ENCODE results near the gene NUPR1.
"Not testable (repeated sequence)": the region's sequence is repeated elsewhere in the genome, so short reads cannot be mapped to it uniquely, and the experiment has no call there.

The NUPR1 gene

DNA sequence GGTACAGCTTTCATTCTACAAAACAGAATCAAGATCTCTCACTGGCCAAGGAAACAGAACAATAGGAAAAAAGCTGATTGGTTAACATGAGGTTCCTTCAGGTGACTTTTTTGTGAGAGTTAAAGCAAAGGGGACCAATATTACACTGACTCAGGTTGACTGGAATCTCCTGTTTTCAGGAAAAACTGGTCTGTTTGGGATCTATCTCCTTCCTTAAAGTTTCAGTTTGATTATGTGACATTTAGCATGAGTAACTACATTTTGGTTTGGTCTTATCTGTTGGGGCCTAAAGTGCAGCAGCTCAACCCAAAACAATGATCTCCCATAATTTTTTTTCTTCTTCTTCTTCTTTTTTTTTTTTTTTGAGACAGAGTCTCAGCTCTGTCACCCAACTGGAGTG lies 9.7 kb downstream of the NUPR1 start:
- no peak overlapping the region for H3K4me3 ChIP-seq (ENCODE audit: low read depth, low read length)
- no peak for DNase-seq (ENCODE audit: low read depth)

DNA sequence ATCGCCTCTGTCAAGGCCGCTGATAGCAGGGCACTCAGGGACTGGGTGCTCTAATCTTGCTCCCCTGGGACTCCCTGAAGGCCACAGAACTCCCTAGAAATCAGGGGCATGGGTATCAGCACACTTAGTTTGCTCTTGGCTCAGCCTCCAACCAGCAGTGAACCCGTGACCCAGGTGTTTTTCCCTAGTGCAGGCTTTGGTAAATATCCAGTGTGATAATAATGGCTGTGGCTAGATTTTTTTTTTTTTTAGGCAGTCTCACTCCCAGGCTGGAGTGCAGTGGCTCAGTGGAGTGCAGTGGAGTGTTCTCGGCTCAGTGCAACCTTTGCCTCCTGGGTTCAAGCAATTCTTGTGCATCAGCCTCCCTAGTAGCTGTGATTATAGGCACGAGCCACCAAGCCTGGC lies 10.3 kb downstream of the NUPR1 start:
- DNase-seq (ENCODE audit: low read depth): no peak
- H3K4me3 ChIP-seq (ENCODE audit: low read depth, low read length): no peak overlapping the region

DNA sequence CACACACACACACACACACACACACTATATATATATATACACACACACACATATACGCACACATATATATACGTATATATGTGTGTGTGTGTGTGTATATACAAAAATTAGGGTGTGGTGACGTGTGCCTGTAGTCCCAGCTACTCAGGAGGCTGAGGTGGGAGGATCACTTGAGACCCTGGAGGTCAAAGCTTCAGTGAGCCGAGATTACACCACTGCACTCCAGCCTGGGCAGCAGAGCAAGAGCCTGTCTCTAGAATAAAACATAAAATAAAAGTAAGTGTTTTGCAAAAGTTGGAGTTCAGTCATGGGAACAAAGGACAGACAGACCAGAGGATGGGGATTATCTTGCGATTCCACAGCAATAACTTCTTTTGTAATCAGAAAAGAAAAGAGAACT lies 10.8 kb downstream of the NUPR1 start:
- DNase-seq (ENCODE audit: low read depth): no peak

DNA sequence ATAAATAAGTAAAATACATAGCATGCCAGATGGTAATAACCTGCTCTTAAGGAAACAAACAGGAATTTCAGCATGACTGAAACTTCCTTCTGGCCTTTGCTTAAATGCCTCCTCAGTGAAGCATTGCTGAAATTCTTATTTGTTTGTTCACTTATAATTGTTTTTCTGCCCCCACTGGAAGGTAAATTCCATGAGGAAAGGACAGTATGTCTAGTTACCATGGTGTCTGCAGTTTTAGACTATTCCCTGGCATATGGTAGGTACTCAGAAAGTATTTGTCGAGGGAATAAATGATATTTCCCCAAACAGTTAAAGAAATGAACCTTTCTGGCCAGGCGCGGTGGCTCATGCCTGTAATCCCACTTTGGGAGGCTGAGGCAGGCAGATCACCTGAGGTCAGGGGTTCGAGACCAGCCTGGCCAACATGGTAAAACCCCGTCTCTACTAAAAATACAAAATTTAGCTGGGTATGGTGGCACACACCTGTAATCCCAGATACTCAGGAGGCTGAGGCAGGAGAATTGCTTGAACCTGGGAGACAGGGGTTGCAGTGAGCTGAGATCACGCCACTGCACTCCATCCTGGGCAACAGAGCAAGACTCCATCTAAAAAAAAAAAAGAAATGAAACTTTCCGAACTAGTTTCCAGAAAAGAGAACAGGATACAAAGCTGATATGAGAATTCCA lies 11.5 kb downstream of the NUPR1 start:
- not testable (repeated sequence) for H3K4me3 ChIP-seq (ENCODE audit: low read depth, low read length); DNase-seq (ENCODE audit: low read depth)

More for the DNA sequence above, 10.8 kb downstream of the NUPR1 start:
- no peak overlapping the region for H3K4me3 ChIP-seq (ENCODE audit: low read depth, low read length)

GRCh38 chr16:28526201-28527099 lies 12.3 kb downstream of the NUPR1 start:
- H3K4me3 ChIP-seq (ENCODE audit: low read depth, low read length): no peak overlapping the region
- DNase-seq (ENCODE audit: low read depth): no peak

DNA sequence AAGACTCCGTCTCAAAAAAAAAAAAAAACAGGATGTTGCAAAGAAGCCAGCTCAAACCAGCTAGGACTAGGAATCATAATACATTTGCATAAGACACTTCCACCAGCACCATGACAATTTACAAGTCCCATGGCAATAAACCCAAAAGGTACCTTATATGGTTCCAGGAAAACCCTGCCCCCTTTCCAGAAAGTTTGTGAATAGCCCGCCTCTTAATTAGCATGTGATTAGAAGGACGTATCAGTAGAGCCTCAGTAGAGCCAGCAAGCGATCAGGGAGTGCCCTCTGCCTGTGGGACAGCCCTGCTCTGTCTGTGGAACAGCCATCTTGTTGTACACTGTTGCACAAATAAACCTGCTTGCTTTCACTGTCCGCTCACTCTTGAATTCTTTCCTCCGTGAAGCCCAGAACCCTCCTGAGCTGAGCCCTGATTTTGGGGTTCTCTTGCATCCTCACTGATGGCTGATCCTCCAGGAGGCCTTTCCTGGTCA lies 14.0 kb downstream of the NUPR1 start:
- H3K4me3 ChIP-seq (ENCODE audit: low read depth, low read length): no peak overlapping the region
- no peak for DNase-seq (ENCODE audit: low read depth)

- DNase-seq (ENCODE audit: low read depth): no peak
- no peak overlapping the region for H3K4me3 ChIP-seq (ENCODE audit: low read depth, low read length)
Measured at GRCh38 chr16:28522792-28523191, 16.0 kb downstream of the NUPR1 start.

DNA sequence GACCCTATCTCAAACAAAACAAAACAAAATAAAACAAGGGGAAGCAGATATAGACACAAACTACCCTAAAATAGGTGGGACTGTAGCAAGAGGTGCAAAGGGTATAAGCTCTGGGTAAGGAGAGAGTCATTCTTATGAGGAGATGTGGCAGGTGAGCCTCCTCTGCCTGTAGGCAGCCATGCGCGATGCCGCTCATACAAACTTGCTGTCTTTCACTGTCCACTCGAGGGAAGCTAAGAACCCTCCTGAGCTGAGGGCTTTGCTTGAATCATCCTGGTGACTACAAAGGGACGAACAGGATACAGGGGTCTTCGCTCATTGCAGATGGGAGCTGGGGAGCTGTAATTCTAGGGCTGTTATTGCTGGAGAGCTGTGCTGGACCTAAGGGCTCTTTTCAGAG lies 17.3 kb downstream of the NUPR1 start:
- no peak overlapping the region for H3K4me3 ChIP-seq (ENCODE audit: low read depth, low read length)
- DNase-seq (ENCODE audit: low read depth): no peak

GRCh38 chr16:28520672-28521071 lies 18.1 kb downstream of the NUPR1 start:
- H3K4me3 ChIP-seq (ENCODE audit: low read depth, low read length): no peak overlapping the region
- DNase-seq (ENCODE audit: low read depth): no peak

DNA sequence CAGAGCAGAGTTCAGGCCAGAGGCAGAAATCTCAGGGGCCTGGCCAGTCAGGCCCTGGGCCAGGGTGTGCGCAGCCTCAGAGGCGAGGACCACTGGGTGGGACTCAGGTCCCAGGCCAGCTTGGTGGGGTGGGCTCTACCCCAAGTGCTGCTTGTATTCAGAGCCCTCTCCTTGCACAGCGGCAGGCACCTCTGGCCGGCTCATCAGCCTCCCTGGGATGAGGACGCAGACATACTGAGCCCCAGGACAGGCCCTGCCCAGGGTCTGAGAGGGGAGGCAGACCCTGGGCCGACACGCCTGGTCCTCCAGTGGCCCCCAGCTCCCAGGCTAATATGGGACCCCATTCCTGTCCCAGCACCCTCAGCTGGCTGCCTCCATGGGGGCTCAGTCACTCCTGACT lies 24.5 kb downstream of the NUPR1 start:
- DNase-seq (ENCODE audit: low read depth): no peak

GRCh38 chr16:28513484-28514181 lies 25.1 kb downstream of the NUPR1 start:
- no peak overlapping the region for H3K4me3 ChIP-seq (ENCODE audit: low read depth, low read length)
- no peak for DNase-seq (ENCODE audit: low read depth)

More for the DNA sequence above, 24.5 kb downstream of the NUPR1 start:
- H3K4me3 ChIP-seq (ENCODE audit: low read depth, low read length): no peak overlapping the region

DNA sequence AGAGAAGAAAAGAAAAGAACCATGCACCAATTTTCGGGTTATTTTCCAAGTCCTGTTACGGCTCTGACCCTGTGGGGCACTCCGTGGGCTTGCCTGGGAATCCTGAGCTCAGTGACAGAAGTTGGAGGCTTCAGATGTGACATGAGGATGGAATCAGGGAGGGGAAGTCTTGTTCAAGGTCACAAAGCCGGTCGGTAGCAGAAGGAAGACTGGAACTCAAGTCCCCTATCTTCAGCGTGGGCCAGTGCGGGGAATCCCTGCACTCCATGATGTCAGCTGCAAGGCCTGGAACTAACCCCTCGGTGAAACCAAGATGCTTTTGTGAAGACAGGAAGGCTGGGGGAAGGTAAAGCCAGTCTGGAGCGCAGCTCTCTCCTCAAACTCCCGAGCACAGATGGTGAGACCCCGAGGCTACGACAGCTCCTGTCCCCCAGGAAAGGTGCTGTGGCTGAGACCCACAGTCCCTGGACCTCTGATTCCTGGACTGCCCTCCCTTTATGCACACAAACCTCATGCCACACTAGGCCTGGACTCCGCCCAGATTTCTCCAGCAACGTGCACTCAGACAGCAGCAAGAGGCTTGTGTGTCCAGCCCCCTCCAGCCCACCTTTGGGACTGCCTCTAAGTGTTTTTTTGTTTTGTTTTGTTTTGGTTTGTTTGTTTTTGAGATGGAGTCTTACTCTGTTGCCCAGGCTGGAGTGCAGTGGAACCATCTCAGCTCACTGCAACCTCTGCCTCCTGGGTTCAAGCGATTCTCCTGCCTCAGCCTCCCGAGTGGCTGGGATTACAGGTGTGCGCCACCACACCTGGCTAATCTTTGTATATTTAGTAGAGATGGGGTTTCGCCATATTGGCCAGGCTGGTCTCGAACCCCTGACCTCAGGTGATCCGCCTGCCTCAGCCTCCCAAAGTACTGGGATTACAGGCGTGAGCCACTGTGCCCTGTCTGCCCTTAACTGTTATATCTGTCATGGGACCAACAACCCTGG lies 26.7 kb downstream of the NUPR1 start:
- no peak overlapping the region for H3K4me3 ChIP-seq (ENCODE audit: low read depth, low read length)
- no peak for DNase-seq (ENCODE audit: low read depth)

DNA sequence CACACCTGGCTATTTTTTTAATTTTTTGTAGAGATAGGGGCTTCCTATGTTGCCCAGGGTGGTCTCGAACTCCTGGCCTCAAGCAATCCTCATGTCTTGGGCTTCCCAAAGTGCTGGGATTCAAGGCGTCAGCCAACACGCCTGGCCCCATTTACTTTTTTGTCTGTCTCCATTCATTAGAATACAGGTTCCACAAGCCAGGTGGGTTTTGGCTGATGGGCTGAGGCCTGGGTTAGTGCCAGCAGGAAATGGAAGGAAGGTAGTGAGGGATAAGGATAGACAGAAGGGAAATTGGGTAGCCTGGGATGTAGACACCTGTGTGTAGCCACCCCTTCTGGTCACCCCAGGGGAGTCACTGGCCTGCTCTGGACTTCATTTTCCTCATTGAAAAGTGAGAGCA lies 27.7 kb downstream of the NUPR1 start:
- DNase-seq (ENCODE audit: low read depth): no peak
- H3K4me3 ChIP-seq (ENCODE audit: low read depth, low read length): no peak overlapping the region

- no peak overlapping the region for H3K4me3 ChIP-seq (ENCODE audit: low read depth, low read length)
- DNase-seq (ENCODE audit: low read depth): no peak
Measured at GRCh38 chr16:28505489-28506137, 33.2 kb downstream of the NUPR1 start.

DNA sequence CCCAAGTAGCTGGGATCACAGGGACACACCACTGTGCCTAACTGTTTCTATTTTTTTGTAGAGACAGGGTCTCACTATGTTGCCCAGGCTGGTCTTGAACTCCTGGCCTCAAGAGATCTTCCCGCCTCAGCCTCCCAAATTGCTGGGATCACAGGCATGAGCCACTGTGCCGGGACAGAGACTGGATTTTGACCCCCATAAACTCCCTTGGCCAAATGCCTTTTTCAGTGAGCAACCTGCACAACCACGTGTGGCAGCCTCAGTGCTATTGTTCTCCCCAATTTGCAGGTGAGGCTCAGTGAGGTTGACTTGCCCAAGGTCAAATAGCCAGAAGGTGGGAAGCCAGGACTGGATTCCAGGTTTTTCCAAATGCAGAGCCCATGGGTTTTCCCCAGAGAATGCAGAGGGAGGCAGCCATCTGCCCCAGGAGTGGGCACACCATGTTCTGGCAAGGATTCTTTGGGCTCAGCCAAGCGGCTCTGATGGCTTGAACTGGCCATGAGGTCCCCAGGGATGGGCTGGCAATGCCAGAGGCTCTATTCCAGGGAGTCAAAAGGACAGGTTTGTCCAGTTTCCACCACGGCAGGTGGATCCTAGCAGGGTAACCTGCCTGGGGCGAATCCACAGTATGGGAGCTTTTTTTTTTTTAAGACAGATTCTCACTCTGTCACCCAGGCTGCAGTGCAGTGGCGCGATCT lies 33.9 kb downstream of the NUPR1 start:
- DNase-seq (ENCODE audit: low read depth): no peak
- no peak overlapping the region for H3K4me3 ChIP-seq (ENCODE audit: low read depth, low read length)

- DNase-seq (ENCODE audit: low read depth): no peak
- no peak overlapping the region for H3K4me3 ChIP-seq (ENCODE audit: low read depth, low read length)
Measured at GRCh38 chr16:28503470-28504259, 35.1 kb downstream of the NUPR1 start.

DNA sequence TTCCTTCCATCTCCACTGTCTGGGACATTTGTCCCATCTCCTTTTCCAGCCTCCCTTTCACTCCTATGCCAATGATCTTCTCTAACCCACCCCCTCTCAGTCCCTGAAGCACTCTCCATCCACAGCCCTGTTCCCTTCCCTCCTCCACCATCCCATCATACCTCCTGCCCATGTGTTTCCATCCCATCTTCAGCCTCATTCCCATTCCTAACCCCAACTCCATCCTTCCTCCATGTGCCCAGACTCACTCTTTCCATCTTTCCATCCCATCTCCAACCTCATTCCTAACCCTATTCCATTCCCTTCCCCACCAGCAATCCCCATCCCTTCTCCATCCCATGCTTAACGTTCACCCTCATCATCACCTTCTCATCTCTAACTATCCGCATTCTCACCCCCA lies 36.5 kb downstream of the NUPR1 start:
- DNase-seq (ENCODE audit: low read depth): no peak
- H3K4me3 ChIP-seq (ENCODE audit: low read depth, low read length): no peak overlapping the region
